Immature natural killer cell (primary cell): Measurements from ENCODE around the gene COL1A1. TPM values are rescaled to one million over a fixed set of nuclear protein-coding genes. Genes with fewer than 3 reads are reported as not detected.

Source experiments
- DNase-seq, 3 donors: peaks; one replicate each; pipeline ENCODE4 v3.0.0; 2022; ENCODE audit warnings: mixed read lengths in 1 of 3
- H3K27ac Mint-ChIP-seq, 6 donors: one replicate each; pipeline ENCODE4 v1.8.0; 2020; ENCODE audit warnings: mixed read lengths in 6 of 6, mild to moderate bottlenecking in 5 of 6, inconsistent platforms in 4 of 6, moderate library complexity in 3 of 6
- H3K27me3 Mint-ChIP-seq, 3 donors: one replicate each; pipeline ENCODE4 v1.8.0; 2020 to 2021; ENCODE audit warnings: low read depth in 3 of 3, mild to moderate bottlenecking in 3 of 3, mixed read lengths in 3 of 3, moderate library complexity in 3 of 3, inconsistent platforms in 1 of 3
- H3K36me3 Mint-ChIP-seq, 3 donors: one replicate each; pipeline ENCODE4 v1.8.0; 2020; ENCODE audit warnings: mixed read lengths in 3 of 3, inconsistent platforms in 2 of 3, mild to moderate bottlenecking in 2 of 3
- H3K4me1 Mint-ChIP-seq, 2 donors: one replicate each; pipeline ENCODE4 v1.8.0; 2020; ENCODE audit warnings: inconsistent platforms in 2 of 2, mild to moderate bottlenecking in 2 of 2, mixed read lengths in 2 of 2, moderate library complexity in 1 of 2
- H3K4me3 Mint-ChIP-seq, 5 donors: one replicate each; pipeline ENCODE4 v1.8.0; 2020; ENCODE audit warnings: mild to moderate bottlenecking in 5 of 5, mixed read lengths in 5 of 5, inconsistent platforms in 3 of 5, moderate library complexity in 3 of 5
- H3K9me3 Mint-ChIP-seq, 6 donors: one replicate each; pipeline ENCODE4 v1.8.0; 2020; ENCODE audit warnings: mild to moderate bottlenecking in 6 of 6, mixed read lengths in 6 of 6, inconsistent platforms in 4 of 6, moderate library complexity in 3 of 6
- polyA plus RNA-seq, 3 donors: library from polyadenylated mRNA; unstranded; fragments of 300-500 nt; fragmentation: Illumina TruSeq; gene quantifications; one replicate each; pipeline ENCODE4 v1.2.3, GENCODE V29; 2021

The COL1A1 gene
- polyA plus RNA-seq, 3 donors from 2014 or later, result not detected

- H3K9me3 Mint-ChIP-seq, result no peaks in the 10 kb centered on the region
- H3K27ac Mint-ChIP-seq, result peak overlapping the region in 5 of 6 donors; percentile 4 to 50 (median 24)
- H3K27me3 Mint-ChIP-seq, result peaks cover 1 to 4% (median 2%) of the 10 kb centered on the region in 3 donors
- peak overlapping the region; percentile 6 to 82 (median 58) for H3K4me3 Mint-ChIP-seq
- H3K4me1 Mint-ChIP-seq, result peaks cover 17 to 19% of the 10 kb centered on the region in 2 donors
- H3K36me3 Mint-ChIP-seq, result no peaks in the 10 kb centered on the region
- peak in 1 of 3 donors; percentile 28 for DNase-seq
Measured at GRCh38 chr17:50183421-50183994, 17.9 kb downstream of the COL1A1 start.

GRCh38 chr17:50182783-50183420, 18.5 kb downstream of the COL1A1 start:
- Mint-ChIP-seq H3K9me3 (no peaks in the 10 kb centered on the region), H3K36me3 (no peaks in the 10 kb centered on the region), H3K4me1 (peaks cover 23 to 24% of the 10 kb centered on the region in 2 donors), H3K4me3 (peak overlapping the region in 2 of 5 donors; percentile 42 to 46), H3K27me3 (peaks cover 1 to 4% (median 2%) of the 10 kb centered on the region in 3 donors), H3K27ac (peak overlapping the region in 2 of 6 donors; percentile 5 to 30)
- no peak for DNase-seq

GRCh38 chr17:50181591-50182560, 19.6 kb downstream of the COL1A1 start:
- Mint-ChIP-seq H3K9me3 (no peaks in the 10 kb centered on the region), H3K4me3 (no peak overlapping the region), H3K4me1 (peaks cover 23 to 24% of the 10 kb centered on the region in 2 donors), H3K36me3 (no peaks in the 10 kb centered on the region), H3K27ac (peak overlapping the region in 1 of 6 donors; percentile 62), H3K27me3 (peaks cover 0 to 4% (median 1%) of the 10 kb centered on the region in 3 donors)
- DNase-seq, result no peak

- no peak for DNase-seq
- no peaks in the 10 kb centered on the region for H3K36me3 Mint-ChIP-seq
- peaks cover 0 to 2% (median 1%) of the 10 kb centered on the region in 3 donors for H3K27me3 Mint-ChIP-seq
- no peak overlapping the region for H3K4me3 Mint-ChIP-seq
- H3K4me1 Mint-ChIP-seq, result peaks cover 23 to 24% of the 10 kb centered on the region in 2 donors
- no peak overlapping the region for H3K27ac Mint-ChIP-seq
- no peaks in the 10 kb centered on the region for H3K9me3 Mint-ChIP-seq
Measured at GRCh38 chr17:50181144-50181543, 20.3 kb downstream of the COL1A1 start.

GRCh38 chr17:50180620-50181019, 20.8 kb downstream of the COL1A1 start:
- no peaks in the 10 kb centered on the region for H3K9me3 Mint-ChIP-seq
- H3K27me3 Mint-ChIP-seq, result peaks cover 0 to 1% (median 1%) of the 10 kb centered on the region in 3 donors
- no peaks in the 10 kb centered on the region for H3K36me3 Mint-ChIP-seq
- DNase-seq, result no peak
- H3K4me1 Mint-ChIP-seq, result peaks cover 23 to 24% of the 10 kb centered on the region in 2 donors
- H3K27ac Mint-ChIP-seq, result no peak overlapping the region
- no peak overlapping the region for H3K4me3 Mint-ChIP-seq

GRCh38 chr17:50180111-50180510, 21.3 kb downstream of the COL1A1 start:
- peaks cover 23 to 24% of the 10 kb centered on the region in 2 donors for H3K4me1 Mint-ChIP-seq
- H3K27ac Mint-ChIP-seq, result no peak overlapping the region
- no peaks in the 10 kb centered on the region for H3K9me3 Mint-ChIP-seq
- no peak for DNase-seq
- H3K27me3 Mint-ChIP-seq, result peaks cover 0 to 1% (median 1%) of the 10 kb centered on the region in 3 donors
- no peak overlapping the region for H3K4me3 Mint-ChIP-seq
- no peaks in the 10 kb centered on the region for H3K36me3 Mint-ChIP-seq

- H3K27me3 Mint-ChIP-seq, result peaks cover 0 to 1% (median 1%) of the 10 kb centered on the region in 3 donors
- peak; percentile 34 to 50 (median 36) for DNase-seq
- H3K9me3 Mint-ChIP-seq, result no peaks in the 10 kb centered on the region
- H3K27ac Mint-ChIP-seq, result peak overlapping the region in 2 of 6 donors; percentile 5 to 26
- H3K4me1 Mint-ChIP-seq, result peaks cover 11 to 14% of the 10 kb centered on the region in 2 donors
- no peaks in the 10 kb centered on the region for H3K36me3 Mint-ChIP-seq
- H3K4me3 Mint-ChIP-seq, result peak overlapping the region in 4 of 5 donors; percentile 29 to 84 (median 54)
Measured at GRCh38 chr17:50177983-50178834, 23.2 kb downstream of the COL1A1 start.

- DNase-seq, result no peak
- Mint-ChIP-seq H3K36me3 (no peaks in the 10 kb centered on the region), H3K9me3 (no peaks in the 10 kb centered on the region), H3K27ac (no peak overlapping the region), H3K4me3 (no peak overlapping the region), H3K27me3 (peaks cover 0 to 1% (median under 1%) of the 10 kb centered on the region in 3 donors), H3K4me1 (peaks cover 6 to 8% of the 10 kb centered on the region in 2 donors)
Measured at GRCh38 chr17:50177476-50177875, 24.0 kb downstream of the COL1A1 start.

- H3K27me3 Mint-ChIP-seq, result peaks cover 0 to 1% (median 0%) of the 10 kb centered on the region in 3 donors
- H3K4me1 Mint-ChIP-seq, result peaks cover 6 to 7% of the 10 kb centered on the region in 2 donors
- no peak for DNase-seq
- no peak overlapping the region for H3K27ac Mint-ChIP-seq
- no peaks in the 10 kb centered on the region for H3K36me3 Mint-ChIP-seq
- H3K4me3 Mint-ChIP-seq, result no peak overlapping the region
- no peaks in the 10 kb centered on the region for H3K9me3 Mint-ChIP-seq
Measured at GRCh38 chr17:50176559-50177357, 24.7 kb downstream of the COL1A1 start.

- DNase-seq, result no peak
- H3K36me3 Mint-ChIP-seq, result no peaks in the 10 kb centered on the region
- no peak overlapping the region for H3K4me3 Mint-ChIP-seq
Measured at GRCh38 chr17:50175035-50175807, 26.2 kb downstream of the COL1A1 start.

GRCh38 chr17:50174444-50174843, 27.0 kb downstream of the COL1A1 start:
- Mint-ChIP-seq H3K4me1 (peaks cover 10% of the 10 kb centered on the region in 2 donors), H3K9me3 (no peaks in the 10 kb centered on the region), H3K4me3 (no peak overlapping the region), H3K36me3 (no peaks in the 10 kb centered on the region), H3K27me3 (peaks cover 0 to under 1% (median 0%) of the 10 kb centered on the region in 3 donors), H3K27ac (no peak overlapping the region)
- DNase-seq, result no peak

More at GRCh38 chr17:50175035-50175807, 26.2 kb downstream of the COL1A1 start:
- H3K27me3 Mint-ChIP-seq, result no peaks in the 10 kb centered on the region
- no peaks in the 10 kb centered on the region for H3K9me3 Mint-ChIP-seq
- no peak overlapping the region for H3K27ac Mint-ChIP-seq
- peaks cover 6 to 7% of the 10 kb centered on the region in 2 donors for H3K4me1 Mint-ChIP-seq
